Esophagus squamous epithelium (tissue), 5 donors: ENCODE data around the gene PTPRT. TPM values are rescaled to one million over a fixed set of nuclear protein-coding genes. Genes with fewer than 3 reads are reported as not detected.

Source experiments
- DNase-seq: peaks from one replicate; lab custom pipeline; 2025; lab: John Stamatoyannopoulos, UW
- H3K27ac ChIP-seq, 4 donors: fragments of 200-600 bp; sonication (generic); one replicate each; pipeline ENCODE4 v1.5.1; 2016 to 2019; ENCODE audit warnings: mild to moderate bottlenecking in 1 of 4
- H3K27me3 ChIP-seq, 4 donors: fragments of 200-600 bp; sonication (generic); 1 replicate in 3 of 4; 2 replicates in 1 of 4; pipeline versions ENCODE4 v1.5.1 to v1.6.0; 2017 to 2021; ENCODE audit warnings: antibody characterized with exemption in 1 of 4
- H3K36me3 ChIP-seq, 3 donors: fragments of 200-600 bp; sonication (generic); one replicate each; pipeline ENCODE4 v1.5.1; 2016 to 2019
- H3K4me1 ChIP-seq, 3 donors: fragments of 200-600 bp; sonication (generic); one replicate each; pipeline ENCODE4 v1.5.1; 2017 to 2019
- H3K4me3 ChIP-seq, 4 donors: fragments of 200-600 bp; sonication (generic); 1 replicate in 3 of 4; 2 replicates in 1 of 4; pipeline ENCODE4 v1.5.1; 2016 to 2019; ENCODE audit warnings: mild to moderate bottlenecking in 2 of 4, moderate library complexity in 1 of 4
- H3K9me3 ChIP-seq, 3 donors: fragments of 200-600 bp; sonication (generic); one replicate each; pipeline ENCODE4 v1.5.1; 2016 to 2019
- POLR2A ChIP-seq, 4 donors: fragments of 450-650 bp; IDR thresholded peaks; one replicate each; pipeline ENCODE4 v1.6.1; 2017; ENCODE audit warnings: antibody characterized with exemption in 4 of 4, mild to moderate bottlenecking in 4 of 4, moderate library complexity in 3 of 4
- WGBS, 2 donors: methylation state at CpG; one replicate each; pipeline ENCODE4 v1.1.5; 2018; 5-methylcytosine and 5-hydroxymethylcytosine counted together
- intact Hi-C: fragments of 100-400 bp; cut with DNase I; formaldehyde crosslinking; loops from one replicate; pipeline ENCODE4 v1.15.0; 2022
- total RNA-seq, 4 donors: library from RNA; depleted of rRNA; stranded (reverse); fragments of >200 nt; gene quantifications; one replicate each; pipeline ENCODE4 v1.1.0, GENCODE V29; 2016
- TF ChIP-seq, protein P1 (sequence below), 6 experiments: fragments of 450-650 bp in 4 of 6; fragments of 200-600 bp in 2 of 6; sonication (generic) in 2 of 6; IDR thresholded peaks; one replicate each; pipeline ENCODE4 v1.5.1; 2016 to 2019; ENCODE audit warnings: antibody characterized with exemption in 6 of 6, mild to moderate bottlenecking in 4 of 6, moderate library complexity in 4 of 6
- donor health status: DM: yes; HTN: yes; CAD: no.

Gene PTPRT
- total RNA-seq, 4 donors from 2014 or later, result under 0.01 to 0.06 TPM; not detected in 2

DNA sequence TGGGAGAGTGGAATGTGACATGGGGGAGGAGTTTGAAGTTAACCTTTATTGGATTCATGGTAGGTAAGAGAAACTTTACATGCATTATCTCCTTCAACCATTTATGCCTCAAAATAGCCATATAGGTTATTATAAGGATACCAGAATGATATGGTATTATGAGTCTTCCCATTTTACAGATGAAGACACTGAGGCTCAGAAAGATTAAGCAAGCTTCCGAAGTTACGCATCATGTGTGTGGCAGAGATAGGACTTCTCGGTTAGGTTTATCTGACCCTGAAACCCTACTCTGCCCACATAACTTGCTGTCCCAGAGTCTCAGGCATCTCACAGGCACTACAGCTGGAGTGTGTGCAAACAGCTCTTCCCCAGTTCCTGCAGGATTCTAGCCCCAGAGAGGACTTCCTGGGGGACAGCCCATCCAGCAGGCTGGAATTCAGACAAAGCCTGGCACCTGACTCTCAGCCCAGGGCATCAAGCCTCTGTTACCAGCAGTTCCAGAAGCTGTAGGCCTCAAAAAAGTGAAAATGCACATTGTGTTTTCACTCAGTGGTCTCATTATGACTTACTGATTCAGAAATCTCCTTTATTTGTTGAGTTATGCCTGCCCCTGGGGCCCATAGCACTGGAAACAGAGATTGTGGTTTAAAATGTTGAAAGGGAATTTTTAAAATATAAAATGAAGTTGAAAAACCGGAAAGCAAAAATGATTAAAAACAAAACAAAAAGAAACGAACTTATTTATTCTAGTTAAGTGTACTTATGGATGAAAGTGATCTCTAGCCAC is 1058.7 kb downstream of the PTPRT start:
- Histone ChIP-seq H3K36me3 (no peaks in the 10 kb centered on the region), H3K27me3 (no peaks in the 10 kb centered on the region), H3K4me3 (no peak overlapping the region), H3K9me3 (no peaks in the 10 kb centered on the region), H3K27ac (no peak overlapping the region), H3K4me1 (peaks cover 0 to 4% (median 0%) of the 10 kb centered on the region in 3 donors)
- TF ChIP-seq, protein P1, sequence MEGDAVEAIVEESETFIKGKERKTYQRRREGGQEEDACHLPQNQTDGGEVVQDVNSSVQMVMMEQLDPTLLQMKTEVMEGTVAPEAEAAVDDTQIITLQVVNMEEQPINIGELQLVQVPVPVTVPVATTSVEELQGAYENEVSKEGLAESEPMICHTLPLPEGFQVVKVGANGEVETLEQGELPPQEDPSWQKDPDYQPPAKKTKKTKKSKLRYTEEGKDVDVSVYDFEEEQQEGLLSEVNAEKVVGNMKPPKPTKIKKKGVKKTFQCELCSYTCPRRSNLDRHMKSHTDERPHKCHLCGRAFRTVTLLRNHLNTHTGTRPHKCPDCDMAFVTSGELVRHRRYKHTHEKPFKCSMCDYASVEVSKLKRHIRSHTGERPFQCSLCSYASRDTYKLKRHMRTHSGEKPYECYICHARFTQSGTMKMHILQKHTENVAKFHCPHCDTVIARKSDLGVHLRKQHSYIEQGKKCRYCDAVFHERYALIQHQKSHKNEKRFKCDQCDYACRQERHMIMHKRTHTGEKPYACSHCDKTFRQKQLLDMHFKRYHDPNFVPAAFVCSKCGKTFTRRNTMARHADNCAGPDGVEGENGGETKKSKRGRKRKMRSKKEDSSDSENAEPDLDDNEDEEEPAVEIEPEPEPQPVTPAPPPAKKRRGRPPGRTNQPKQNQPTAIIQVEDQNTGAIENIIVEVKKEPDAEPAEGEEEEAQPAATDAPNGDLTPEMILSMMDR (IDR thresholded peaks at IDR 0.05), result no peak
- TF ChIP-seq POLR2A (IDR thresholded peaks at IDR 0.05), result no peak
- intact Hi-C loops, result no loop called here
- no peak for DNase-seq
- 77 to 82% methylated on average over 5 of the region's 5 CpGs for WGBS, 2 donors

DNA sequence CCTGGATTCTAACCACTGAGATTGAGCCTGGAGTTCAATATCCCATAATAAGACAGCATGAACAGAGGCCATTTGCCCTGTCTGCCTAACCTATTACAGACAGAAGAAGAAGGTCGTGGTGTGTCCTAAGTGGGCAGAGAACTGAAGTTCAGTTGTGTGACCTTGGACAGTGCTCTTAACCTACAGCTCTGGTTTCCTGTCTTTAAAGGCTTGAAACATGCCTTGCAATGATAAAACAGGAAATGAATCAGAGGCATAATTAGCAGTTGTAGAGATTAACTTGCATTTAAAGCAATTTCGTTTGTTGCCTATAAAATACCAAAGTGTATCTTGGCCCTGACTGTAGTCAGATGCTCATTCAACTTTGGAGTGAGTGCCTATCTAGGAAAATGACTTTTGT is 1064.3 kb downstream of the PTPRT start:
- 19 to 29% methylated on average over 2 of the region's 2 CpGs for WGBS, 2 donors
- TF ChIP-seq, protein P1 (IDR thresholded peaks at IDR 0.05), result no peak
- TF ChIP-seq POLR2A (IDR thresholded peaks at IDR 0.05), result no peak

DNA sequence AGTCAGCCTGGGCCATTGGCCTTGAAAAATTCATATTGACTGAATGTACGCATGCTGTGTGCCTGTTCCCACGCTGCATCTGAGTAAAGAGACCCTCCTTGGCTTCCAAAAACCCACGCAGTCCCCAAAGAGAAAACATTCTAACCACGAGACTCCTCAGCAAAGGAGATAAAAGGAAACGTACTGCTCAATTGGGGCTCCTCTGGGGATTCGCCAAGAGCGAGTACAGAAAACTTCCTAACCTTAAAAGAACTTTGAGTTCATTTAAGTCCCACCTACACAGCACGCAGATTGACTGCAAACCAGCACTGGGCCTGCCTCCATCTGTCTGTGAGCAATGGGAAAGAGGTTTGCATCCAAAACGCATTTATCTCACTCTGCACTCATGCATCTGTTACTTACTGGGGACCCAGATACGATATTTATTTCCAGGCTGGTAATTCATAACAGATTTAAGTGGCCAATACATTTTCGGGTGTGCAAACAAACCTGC is 1065.7 kb downstream of the PTPRT start:
- TF ChIP-seq, protein P1 (IDR thresholded peaks at IDR 0.05), result no peak
- TF ChIP-seq POLR2A (IDR thresholded peaks at IDR 0.05), result no peak
- no peaks in the 10 kb centered on the region for H3K36me3 ChIP-seq
- 58 to 70% methylated on average over 8 to 11 of the region's 11 CpGs for WGBS, 2 donors
- intact Hi-C loops, result no loop called here
- DNase-seq, result no peak
- no peaks in the 10 kb centered on the region for H3K9me3 ChIP-seq
- no peaks in the 10 kb centered on the region for H3K4me1 ChIP-seq
- H3K27ac ChIP-seq, result no peak overlapping the region
- H3K27me3 ChIP-seq, result no peaks in the 10 kb centered on the region
- H3K4me3 ChIP-seq, result no peak overlapping the region

More for the DNA sequence above, 1064.3 kb downstream of the PTPRT start:
- Histone ChIP-seq H3K4me1 (no peaks in the 10 kb centered on the region), H3K9me3 (no peaks in the 10 kb centered on the region), H3K36me3 (no peaks in the 10 kb centered on the region), H3K27ac (no peak overlapping the region), H3K27me3 (no peaks in the 10 kb centered on the region), H3K4me3 (no peak overlapping the region)
- DNase-seq, result no peak
- intact Hi-C loops, result no loop called here

DNA sequence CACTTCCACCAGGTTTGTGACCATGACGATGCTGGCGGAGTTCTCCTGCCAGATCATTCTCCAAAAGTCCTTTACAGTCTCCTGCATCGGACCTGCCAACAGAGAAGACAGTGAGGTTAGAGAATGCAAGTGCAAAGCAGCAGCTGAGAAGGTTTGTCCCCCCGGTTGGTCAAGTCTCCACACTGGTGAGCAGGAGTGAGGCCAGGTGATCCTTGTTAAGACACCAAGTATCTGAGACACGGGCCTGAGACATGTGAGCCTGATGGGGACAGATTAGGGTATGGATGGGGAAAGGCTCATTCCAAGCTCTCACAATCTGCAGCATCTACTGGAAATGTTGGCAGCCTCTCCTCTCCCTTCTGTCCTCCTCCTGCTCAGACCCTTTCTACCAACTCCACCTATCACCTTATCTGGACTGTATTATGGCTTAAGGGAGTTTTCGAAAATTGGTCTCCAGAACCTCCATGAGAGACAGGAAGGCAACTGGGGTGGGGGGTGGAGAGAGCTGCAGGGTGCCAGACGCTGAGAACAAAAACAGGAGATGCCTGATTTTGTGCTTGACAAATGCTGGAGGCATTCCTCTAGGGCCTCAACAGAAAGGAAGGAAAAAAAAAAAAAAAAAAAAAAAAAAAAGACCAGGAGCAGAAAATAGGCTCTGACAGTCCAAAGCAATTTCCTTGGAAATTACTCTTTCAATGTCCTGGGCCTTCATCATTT is 1071.1 kb downstream of the PTPRT start:
- Histone ChIP-seq H3K4me3 (no peak overlapping the region), H3K4me1 (no peaks in the 10 kb centered on the region), H3K9me3 (no peaks in the 10 kb centered on the region), H3K36me3 (no peaks in the 10 kb centered on the region), H3K27me3 (no peaks in the 10 kb centered on the region), H3K27ac (no peak overlapping the region)
- intact Hi-C loops, result no loop called here
- DNase-seq, result no peak
- TF ChIP-seq, protein P1 (IDR thresholded peaks at IDR 0.05), result no peak
- TF ChIP-seq POLR2A (IDR thresholded peaks at IDR 0.05), result no peak
- WGBS, 2 donors, result 63 to 68% methylated on average over 6 of the region's 7 CpGs

DNA sequence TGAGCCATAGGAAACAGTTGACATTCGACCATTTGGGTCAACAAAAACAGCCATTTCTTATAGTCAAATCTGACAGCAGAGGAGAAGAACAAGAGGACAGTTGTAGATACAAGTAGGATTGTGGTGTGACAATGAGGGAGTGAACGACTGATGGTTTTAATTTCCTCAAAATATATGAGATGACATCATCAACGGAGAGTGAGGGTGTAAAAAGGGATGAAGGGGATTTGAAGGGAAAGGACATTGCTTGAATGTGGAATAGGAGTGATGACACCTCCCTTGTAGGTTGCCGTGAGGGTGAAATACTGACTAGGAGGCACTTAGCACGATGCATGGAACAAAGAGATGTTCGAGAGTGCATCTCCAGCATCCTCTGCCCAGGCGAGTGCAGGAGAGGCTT is 1071.7 kb downstream of the PTPRT start:
- Histone ChIP-seq H3K27ac (no peak overlapping the region), H3K36me3 (no peaks in the 10 kb centered on the region), H3K4me1 (no peaks in the 10 kb centered on the region), H3K27me3 (peaks cover 0 to 5% (median 0%) of the 10 kb centered on the region in 4 donors), H3K9me3 (no peaks in the 10 kb centered on the region), H3K4me3 (no peak overlapping the region)
- TF ChIP-seq POLR2A (IDR thresholded peaks at IDR 0.05), result no peak
- TF ChIP-seq, protein P1 (IDR thresholded peaks at IDR 0.05), result no peak
- no peak for DNase-seq
- WGBS, 2 donors, result 71 to 80% methylated on average over 7 of the region's 7 CpGs
- intact Hi-C loops, result no loop called here
